Activated naive CD4-positive, alpha-beta T cell treated with anti-CD3 and anti-CD28 coated beads, Interleukin-2, amount 50 U/mL, for 24 hours (primary cell): ENCODE data around the gene MXD3.
A peak's percentile ranks its signal among the peaks of the same experiment; 100 is the strongest.
"Not testable (repeated sequence)": the region's sequence is repeated elsewhere in the genome, so short reads cannot be mapped to it uniquely, and the experiment has no call there.

ENCODE experiments used
- H3K27ac Mint-ChIP-seq: one replicate; pipeline ENCODE4 v1.8.0; 2021; ENCODE audit warnings: mild to moderate bottlenecking, mixed read lengths
- H3K27me3 Mint-ChIP-seq: one replicate; pipeline ENCODE4 v1.8.0; 2021; ENCODE audit warnings: mixed read lengths
- H3K36me3 Mint-ChIP-seq: one replicate; pipeline ENCODE4 v1.8.0; 2021; ENCODE audit warnings: mixed read lengths
- H3K4me1 Mint-ChIP-seq: one replicate; pipeline ENCODE4 v1.8.0; 2021; ENCODE audit warnings: mixed read lengths
- H3K4me3 Mint-ChIP-seq: one replicate; pipeline ENCODE4 v1.8.0; 2021; ENCODE audit warnings: mild to moderate bottlenecking, mixed read lengths
- H3K9me3 Mint-ChIP-seq: one replicate; pipeline ENCODE4 v1.8.0; 2021; ENCODE audit warnings: mixed read lengths

Gene MXD3

DNA sequence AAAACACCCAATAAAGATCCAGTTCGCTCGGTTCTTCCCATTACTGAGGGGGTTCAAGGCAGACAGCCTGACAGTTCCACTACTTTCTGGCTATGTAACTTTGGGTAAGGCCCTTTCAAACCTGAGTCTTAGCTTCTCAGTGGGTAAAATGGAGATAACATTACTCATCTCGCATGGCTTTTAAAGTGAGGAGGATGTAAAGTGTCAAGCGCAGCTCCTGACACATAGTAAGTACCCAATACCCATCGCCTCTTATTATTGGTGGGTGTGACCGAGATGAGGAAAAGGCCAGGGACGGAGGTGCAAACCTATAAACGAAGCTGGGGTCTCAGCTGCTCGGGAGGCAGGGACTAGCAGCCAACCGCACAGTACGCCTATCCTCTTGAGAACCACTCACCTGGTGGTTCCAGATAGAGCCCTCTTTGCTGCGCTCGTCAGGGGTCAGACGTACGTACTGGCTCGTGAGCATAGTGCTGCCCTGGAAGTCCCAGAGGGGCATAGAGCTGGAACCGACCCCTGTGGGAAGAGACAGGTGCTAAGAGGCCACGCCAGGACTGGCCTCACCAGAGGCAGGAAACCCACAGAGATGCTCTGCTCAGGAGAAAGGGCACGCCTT, 39.2 kb upstream of the MXD3 start:
- Mint-ChIP-seq H3K4me3 (peak overlapping the region; percentile 99), H3K4me1 (peaks cover 63% of the 10 kb centered on the region), H3K27me3 (no peaks in the 10 kb centered on the region), H3K36me3 (peaks cover 3% of the 10 kb centered on the region), H3K27ac (peak overlapping the region; percentile 100), H3K9me3 (no peaks in the 10 kb centered on the region)

- peak overlapping the region; percentile 99 for H3K4me3 Mint-ChIP-seq
- peaks cover 3% of the 10 kb centered on the region for H3K36me3 Mint-ChIP-seq
- H3K27ac Mint-ChIP-seq: peak overlapping the region; percentile 78
- peaks cover 52% of the 10 kb centered on the region for H3K4me1 Mint-ChIP-seq
- no peaks in the 10 kb centered on the region for H3K9me3 Mint-ChIP-seq
- H3K27me3 Mint-ChIP-seq: no peaks in the 10 kb centered on the region
These were observed 38.1 kb upstream of the MXD3 start for GRCh38 chr5:177349762-177350161.

DNA sequence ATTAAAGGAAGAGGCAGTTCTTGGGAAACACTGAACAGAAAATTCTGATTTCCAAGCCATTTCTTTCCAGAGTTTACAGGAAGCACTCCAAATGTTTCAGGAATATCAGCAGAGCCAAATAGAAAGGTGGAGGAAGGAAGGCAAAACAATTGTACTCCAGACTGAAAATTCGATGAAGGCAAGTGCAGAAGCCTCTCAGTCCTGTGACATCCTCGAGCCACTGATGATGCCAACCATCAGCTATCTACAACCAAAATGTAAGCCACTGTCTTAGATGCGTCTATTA, 37.6 kb upstream of the MXD3 start:
- Mint-ChIP-seq H3K4me3 (peak overlapping the region; percentile 99), H3K4me1 (peaks cover 48% of the 10 kb centered on the region), H3K36me3 (peaks cover 3% of the 10 kb centered on the region), H3K27me3 (no peaks in the 10 kb centered on the region), H3K27ac (peak overlapping the region; percentile 78), H3K9me3 (no peaks in the 10 kb centered on the region)

GRCh38 chr5:177347699-177348098, 36.0 kb upstream of the MXD3 start:
- H3K27ac Mint-ChIP-seq: peak overlapping the region; percentile 17

DNA sequence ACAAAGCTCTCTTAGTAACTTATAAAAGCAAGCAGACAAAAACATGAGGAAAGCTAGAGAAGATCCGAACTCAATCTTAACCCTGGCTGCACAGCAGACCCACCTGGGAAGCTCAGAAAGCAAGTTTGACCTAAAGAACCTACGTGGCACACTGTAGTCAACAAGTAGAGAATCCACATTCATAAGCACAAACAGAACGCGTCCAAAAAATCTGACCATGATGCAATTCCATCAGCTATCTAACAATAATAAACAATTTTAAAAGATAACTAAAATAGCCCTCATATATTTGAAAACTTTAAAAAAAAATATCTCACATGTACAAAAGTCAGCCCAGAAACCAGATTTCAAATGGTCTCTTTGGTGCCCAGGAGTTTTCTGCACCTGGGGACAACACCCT, 35.1 kb upstream of the MXD3 start:
- no peaks in the 10 kb centered on the region for H3K9me3 Mint-ChIP-seq
- H3K27me3 Mint-ChIP-seq: no peaks in the 10 kb centered on the region
- peaks cover 6% of the 10 kb centered on the region for H3K36me3 Mint-ChIP-seq
- H3K4me3 Mint-ChIP-seq: peak overlapping the region; percentile 23
- no peak overlapping the region for H3K27ac Mint-ChIP-seq
- peaks cover 48% of the 10 kb centered on the region for H3K4me1 Mint-ChIP-seq

More at GRCh38 chr5:177347699-177348098, 36.0 kb upstream of the MXD3 start:
- Mint-ChIP-seq H3K27me3 (no peaks in the 10 kb centered on the region), H3K4me1 (peaks cover 50% of the 10 kb centered on the region), H3K4me3 (peak overlapping the region; percentile 39), H3K36me3 (peaks cover 6% of the 10 kb centered on the region), H3K9me3 (no peaks in the 10 kb centered on the region)

DNA sequence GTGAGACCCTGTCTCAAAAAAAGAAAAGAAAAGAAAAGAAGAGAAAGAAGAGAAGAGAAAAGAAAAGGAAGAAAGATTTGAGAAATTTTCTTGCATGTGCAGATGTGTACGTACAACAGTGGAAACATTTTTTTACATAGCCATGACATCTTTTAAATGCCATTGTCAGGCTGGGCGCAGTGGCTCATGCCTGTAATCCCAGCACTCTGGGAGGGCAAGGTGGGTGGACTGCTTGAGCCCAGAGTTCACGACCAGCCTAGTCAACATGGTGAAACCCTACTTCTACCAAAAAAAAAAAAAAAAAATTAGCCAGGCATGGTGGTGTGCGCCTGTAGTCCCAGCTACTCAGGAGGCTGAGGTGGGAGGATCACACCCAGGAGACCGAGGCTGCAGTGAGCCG, 33.2 kb upstream of the MXD3 start:
- Mint-ChIP-seq H3K36me3 (peaks cover 10% of the 10 kb centered on the region), H3K9me3 (no peaks in the 10 kb centered on the region), H3K27ac (no peak overlapping the region), H3K4me3 (no peak overlapping the region), H3K4me1 (peaks cover 46% of the 10 kb centered on the region), H3K27me3 (no peaks in the 10 kb centered on the region)

DNA sequence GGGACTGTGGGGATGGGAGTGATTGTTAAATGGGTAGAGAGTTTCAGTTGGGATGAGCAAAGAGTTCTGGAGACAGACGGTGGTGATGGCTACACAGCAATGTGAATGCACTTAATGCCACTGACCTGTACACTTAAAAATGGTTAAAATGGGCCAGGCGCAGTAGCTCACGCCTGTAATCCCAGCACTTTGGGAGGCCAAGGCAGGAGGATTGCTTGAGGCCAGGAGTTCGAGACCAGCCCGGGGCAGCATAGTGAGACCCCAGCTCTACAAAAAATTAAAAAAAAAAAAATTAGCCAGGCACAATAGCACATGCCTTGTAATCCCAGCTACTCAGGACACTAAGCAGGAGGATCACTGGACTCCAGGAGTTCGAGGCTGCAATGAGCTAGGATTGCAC, 32.1 kb upstream of the MXD3 start:
- no peak overlapping the region for H3K4me3 Mint-ChIP-seq
- peaks cover 47% of the 10 kb centered on the region for H3K4me1 Mint-ChIP-seq
- H3K27ac Mint-ChIP-seq: no peak overlapping the region
- H3K36me3 Mint-ChIP-seq: peaks cover 13% of the 10 kb centered on the region
- no peaks in the 10 kb centered on the region for H3K9me3 Mint-ChIP-seq
- H3K27me3 Mint-ChIP-seq: no peaks in the 10 kb centered on the region

- not testable (repeated sequence) for H3K4me3 Mint-ChIP-seq, H3K9me3 Mint-ChIP-seq, H3K27ac Mint-ChIP-seq, H3K27me3 Mint-ChIP-seq
- Mint-ChIP-seq H3K4me1 (peaks cover 48% of the 10 kb centered on the region), H3K36me3 (peaks cover 13% of the 10 kb centered on the region)
These were observed 31.3 kb upstream of the MXD3 start for GRCh38 chr5:177343000-177343399.

- H3K9me3 Mint-ChIP-seq: no peaks in the 10 kb centered on the region
- peaks cover 22% of the 10 kb centered on the region for H3K36me3 Mint-ChIP-seq
- H3K4me3 Mint-ChIP-seq: no peak overlapping the region
- peaks cover 28% of the 10 kb centered on the region for H3K4me1 Mint-ChIP-seq
- no peaks in the 10 kb centered on the region for H3K27me3 Mint-ChIP-seq
- H3K27ac Mint-ChIP-seq: no peak overlapping the region
These were observed 27.5 kb upstream of the MXD3 start for GRCh38 chr5:177339107-177339638.

GRCh38 chr5:177338251-177339106, 26.8 kb upstream of the MXD3 start:
- no peak overlapping the region for H3K27ac Mint-ChIP-seq
- no peak overlapping the region for H3K4me3 Mint-ChIP-seq
- no peaks in the 10 kb centered on the region for H3K9me3 Mint-ChIP-seq
- peaks cover 25% of the 10 kb centered on the region for H3K4me1 Mint-ChIP-seq
- H3K36me3 Mint-ChIP-seq: peaks cover 24% of the 10 kb centered on the region
- no peaks in the 10 kb centered on the region for H3K27me3 Mint-ChIP-seq

- peaks cover 23% of the 10 kb centered on the region for H3K36me3 Mint-ChIP-seq
- H3K9me3 Mint-ChIP-seq: no peaks in the 10 kb centered on the region
- peaks cover 23% of the 10 kb centered on the region for H3K4me1 Mint-ChIP-seq
- H3K27me3 Mint-ChIP-seq: no peaks in the 10 kb centered on the region
- H3K4me3 Mint-ChIP-seq: no peak overlapping the region
- no peak overlapping the region for H3K27ac Mint-ChIP-seq
These were observed 25.2 kb upstream of the MXD3 start for GRCh38 chr5:177336603-177337494.

DNA sequence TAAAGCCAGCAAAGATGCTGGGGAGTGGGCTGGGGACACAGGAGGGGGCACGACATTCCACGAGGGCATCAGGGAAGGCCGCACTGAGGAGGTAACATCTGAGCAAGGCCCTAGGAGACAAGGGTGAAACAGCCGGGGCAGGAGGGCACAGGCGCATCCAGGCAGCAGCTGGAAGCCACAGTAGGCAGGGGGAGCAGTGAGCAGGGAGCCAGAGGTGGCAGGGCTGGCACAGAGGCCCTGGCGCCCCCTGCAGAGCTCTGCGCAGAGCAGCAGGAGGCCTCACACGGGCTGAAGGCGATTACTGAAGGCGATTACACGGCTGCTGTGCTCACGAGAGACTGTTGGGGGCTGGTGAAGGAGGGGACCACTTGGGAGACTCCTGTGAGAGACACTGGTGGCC, 24.4 kb upstream of the MXD3 start:
- H3K27me3 Mint-ChIP-seq: no peaks in the 10 kb centered on the region
- H3K9me3 Mint-ChIP-seq: no peaks in the 10 kb centered on the region
- H3K36me3 Mint-ChIP-seq: peaks cover 20% of the 10 kb centered on the region
- peaks cover 15% of the 10 kb centered on the region for H3K4me1 Mint-ChIP-seq
- no peak overlapping the region for H3K4me3 Mint-ChIP-seq
- H3K27ac Mint-ChIP-seq: no peak overlapping the region

DNA sequence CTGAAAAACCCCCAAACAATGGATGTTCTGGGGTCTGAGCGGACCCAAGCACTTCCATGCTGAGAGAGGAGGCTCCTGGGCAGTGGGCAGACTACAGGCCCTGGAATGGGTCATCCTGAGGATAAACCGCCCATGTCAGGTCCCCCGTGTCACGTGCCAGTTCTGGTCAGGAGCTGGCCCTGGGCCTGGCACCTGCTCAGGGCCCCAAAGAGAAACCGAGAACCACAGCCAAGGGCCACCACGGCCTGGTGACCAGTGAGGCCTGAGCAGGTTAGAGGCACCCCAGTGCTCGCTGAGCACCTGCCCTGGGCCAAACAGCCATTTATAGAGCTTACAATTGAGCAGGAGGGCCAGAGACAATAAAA, 24.0 kb upstream of the MXD3 start:
- no peak overlapping the region for H3K27ac Mint-ChIP-seq
- peaks cover 16% of the 10 kb centered on the region for H3K4me1 Mint-ChIP-seq
- no peaks in the 10 kb centered on the region for H3K9me3 Mint-ChIP-seq
- no peaks in the 10 kb centered on the region for H3K27me3 Mint-ChIP-seq
- H3K36me3 Mint-ChIP-seq: peaks cover 20% of the 10 kb centered on the region
- no peak overlapping the region for H3K4me3 Mint-ChIP-seq

DNA sequence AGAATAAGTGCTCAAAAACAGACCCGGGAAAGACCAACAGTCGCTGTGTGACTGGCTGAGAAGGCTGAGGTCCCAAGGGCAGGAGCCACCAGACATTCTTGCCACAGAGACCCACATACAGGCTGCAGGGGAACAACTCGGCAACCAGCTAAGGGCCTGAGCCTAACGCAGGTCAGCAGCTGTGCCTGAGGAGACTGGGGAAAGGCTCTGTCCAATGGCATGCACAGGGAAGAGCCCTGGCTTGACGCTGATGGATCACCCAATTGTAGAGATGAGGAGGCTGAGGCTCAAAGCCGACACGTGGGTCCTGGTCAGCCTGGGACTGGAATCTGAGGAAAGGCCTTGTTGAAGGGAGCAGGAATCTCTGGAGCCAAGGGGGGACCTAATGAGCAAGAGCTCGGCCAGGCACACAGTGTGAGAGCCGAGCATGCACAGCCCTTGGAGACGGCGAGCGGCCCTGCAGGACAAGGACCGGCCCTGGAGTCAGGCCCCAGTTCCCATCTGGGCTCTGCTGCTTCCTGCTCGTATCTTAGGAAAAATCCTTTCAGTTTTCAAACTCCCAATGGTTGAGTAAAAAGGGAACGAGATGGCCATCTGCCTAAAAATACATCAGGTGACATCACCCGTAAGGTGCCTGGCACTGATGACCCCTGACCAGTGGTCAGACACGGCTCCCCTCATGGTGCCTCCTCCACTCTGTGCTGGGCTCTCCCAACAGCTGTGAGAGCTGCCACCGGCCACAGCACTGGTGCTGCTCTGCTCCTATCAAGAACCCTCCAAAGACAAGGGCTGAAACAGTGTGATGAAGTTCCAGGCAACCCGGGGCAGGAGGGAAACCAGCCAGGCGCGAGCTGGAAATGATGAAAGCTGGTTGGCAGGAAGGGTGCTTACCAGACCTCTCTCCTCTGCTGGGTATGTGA, 23.3 kb upstream of the MXD3 start:
- Mint-ChIP-seq H3K4me1 (peaks cover 20% of the 10 kb centered on the region), H3K36me3 (peaks cover 20% of the 10 kb centered on the region), H3K9me3 (no peaks in the 10 kb centered on the region), H3K4me3 (no peak overlapping the region), H3K27ac (no peak overlapping the region), H3K27me3 (no peaks in the 10 kb centered on the region)

GRCh38 chr5:177334155-177334551, 22.5 kb upstream of the MXD3 start:
- Mint-ChIP-seq H3K36me3 (peaks cover 12% of the 10 kb centered on the region), H3K4me1 (peaks cover 13% of the 10 kb centered on the region), H3K27ac (no peak overlapping the region)

More at GRCh38 chr5:177334155-177334551, 22.5 kb upstream of the MXD3 start:
- Mint-ChIP-seq H3K4me3 (no peak overlapping the region), H3K9me3 (no peaks in the 10 kb centered on the region), H3K27me3 (no peaks in the 10 kb centered on the region)
